Measurements from ENCODE around the gene ARF6.

The ARF6 gene

GRCh38 chr14:49853572-49854375, 39.1 kb upstream of the ARF6 start:
- ChIA-PET POLR2A (ENCODE audit: low non-redundant PET) (no interaction called here), CTCF (interaction anchor here (0.6 to 3.6 kb wide), 7 partner anchors 9 to 766 kb away, joined by 3 to 38 read pairs (median 4); no protein-coding TSS in a partner anchor)
- H3K27ac ChIP-seq: peak overlapping the region; percentile 80
- peak; percentile 81 for TF ChIP-seq CTCF (conservative IDR thresholded peaks at IDR 0.05; ENCODE audit: low read depth)
- DNase-seq (ENCODE audit: low spot score): peak; percentile 63

GRCh38 chr14:49857427-49858003, 35.4 kb upstream of the ARF6 start:
- no peak for DNase-seq (ENCODE audit: low spot score)
- CTCF ChIA-PET: interaction anchor here (0.7 kb wide), 2 partner anchors 15 to 76 kb away, joined by 3 to 4 read pairs; no protein-coding TSS in a partner anchor
- POLR2A ChIA-PET (ENCODE audit: low non-redundant PET): no interaction called here
- TF ChIP-seq CTCF (conservative IDR thresholded peaks at IDR 0.05; ENCODE audit: low read depth): no peak
- H3K27ac ChIP-seq: no peak overlapping the region

- no peak overlapping the region for H3K27ac ChIP-seq
- DNase-seq (ENCODE audit: low spot score): no peak
- TF ChIP-seq CTCF (conservative IDR thresholded peaks at IDR 0.05; ENCODE audit: low read depth): no peak
- ChIA-PET CTCF (interaction anchor here (0.7 kb wide), 1 partner anchor 77 kb away, joined by 4 read pairs; no protein-coding TSS in a partner anchor), POLR2A (ENCODE audit: low non-redundant PET) (no interaction called here)
Observed at GRCh38 chr14:49858383-49858782, 34.5 kb upstream of the ARF6 start.

GRCh38 chr14:49860988-49861698, 31.7 kb upstream of the ARF6 start:
- TF ChIP-seq CTCF (conservative IDR thresholded peaks at IDR 0.05; ENCODE audit: low read depth): no peak
- H3K27ac ChIP-seq: peak overlapping the region; percentile 93
- CTCF ChIA-PET: interaction anchor here (0.6 to 3.3 kb wide), 18 partner anchors 9 to 726 kb away, joined by 3 to 38 read pairs (median 4); partner anchors contain the start of genes ARF6 and NEMF
- POLR2A ChIA-PET (ENCODE audit: low non-redundant PET): no interaction called here
- no peak for DNase-seq (ENCODE audit: low spot score)

- H3K27ac ChIP-seq: peak overlapping the region; percentile 93
- ChIA-PET CTCF (interaction anchor here (0.5 to 3.3 kb wide), 42 partner anchors 9 to 404 kb away, joined by 3 to 38 read pairs (median 3); partner anchors contain the start of genes ARF6, NEMF and VCPKMT), POLR2A (ENCODE audit: low non-redundant PET) (interaction anchor here (0.6 kb wide), 1 partner anchor 275 kb away, joined by 3 read pairs; no protein-coding TSS in a partner anchor)
- DNase-seq (ENCODE audit: low spot score): no peak
- TF ChIP-seq CTCF (conservative IDR thresholded peaks at IDR 0.05; ENCODE audit: low read depth): no peak
Observed at GRCh38 chr14:49861699-49862088, 31.2 kb upstream of the ARF6 start.

All from RWPE1 (cell line).